ENCODE results near the gene SOWAHD.
"Not testable (repeated sequence)": the region's sequence is repeated elsewhere in the genome, so short reads cannot be mapped to it uniquely, and the experiment has no call there.

SOWAHD gene, protein sequence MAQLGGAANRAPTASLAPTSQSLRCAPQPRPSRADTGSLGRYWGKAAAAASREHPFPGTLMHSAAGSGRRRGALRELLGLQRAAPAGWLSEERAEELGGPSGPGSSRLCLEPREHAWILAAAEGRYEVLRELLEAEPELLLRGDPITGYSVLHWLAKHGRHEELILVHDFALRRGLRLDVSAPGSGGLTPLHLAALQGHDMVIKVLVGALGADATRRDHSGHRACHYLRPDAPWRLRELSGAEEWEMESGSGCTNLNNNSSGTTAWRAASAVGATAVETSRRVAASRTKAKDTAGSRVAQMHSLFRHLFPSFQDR

GRCh38 chrX:119757979-119758730, at the start of gene SOWAHD:
Gene SOWAHD, plus strand, starts transcription at chrX:119758588. Its CDS starts 80 bp downstream, at chrX:119758668.
- DNase-seq (ENCODE audit: low read depth), result no peak

GRCh38 chrX:119708936-119709335, 49.5 kb upstream of the SOWAHD start:
- no peak for DNase-seq (ENCODE audit: low read depth)

DNA sequence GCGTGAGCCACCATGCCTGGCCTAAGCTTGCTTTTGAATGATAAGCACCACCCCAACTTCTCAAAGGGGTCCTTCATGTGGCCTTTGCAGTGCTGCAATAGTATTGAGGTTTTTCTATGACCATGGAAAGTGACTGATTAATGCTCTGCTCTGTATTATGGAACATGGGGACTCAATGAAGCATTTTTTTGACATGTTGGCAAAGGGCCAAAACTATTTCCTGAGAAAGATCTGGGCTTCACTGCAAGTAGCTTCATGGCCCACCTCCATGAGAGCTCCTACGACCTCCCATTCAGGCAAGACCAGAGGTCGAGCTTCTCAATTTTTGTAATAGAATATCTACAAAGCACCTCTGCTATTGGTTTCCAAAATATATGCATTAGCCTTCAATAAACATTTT, 48.8 kb upstream of the SOWAHD start:
- DNase-seq (ENCODE audit: low read depth), result no peak

- DNase-seq (ENCODE audit: low read depth), result no peak
These were observed 36.9 kb upstream of the SOWAHD start for GRCh38 chrX:119721487-119721886.

- no peak for DNase-seq (ENCODE audit: low read depth)
These were observed 36.5 kb upstream of the SOWAHD start for GRCh38 chrX:119721926-119722325.

GRCh38 chrX:119726900-119727555, 31.4 kb upstream of the SOWAHD start:
- DNase-seq (ENCODE audit: low read depth), result no peak

DNA sequence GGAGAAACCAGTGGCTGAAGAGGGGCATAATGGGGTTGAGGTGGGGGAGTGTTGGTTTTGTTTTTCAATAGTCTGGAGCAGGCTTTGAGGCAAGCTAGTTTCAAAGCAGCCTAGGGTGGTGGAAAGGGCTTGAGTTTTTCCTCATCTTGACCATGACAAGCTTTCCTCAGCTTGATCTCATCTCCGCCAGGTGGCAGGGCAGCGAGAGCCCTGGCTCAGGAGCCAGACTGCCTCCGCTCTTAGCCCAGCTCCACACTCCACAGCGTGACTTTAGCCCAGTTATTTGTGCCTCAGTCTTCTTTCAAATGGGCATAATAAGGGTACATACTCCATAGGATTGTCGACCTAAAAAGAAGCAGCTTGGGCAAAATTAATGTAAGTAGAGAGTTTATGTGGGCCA, 29.9 kb upstream of the SOWAHD start:
- DNase-seq (ENCODE audit: low read depth), result no peak

DNA sequence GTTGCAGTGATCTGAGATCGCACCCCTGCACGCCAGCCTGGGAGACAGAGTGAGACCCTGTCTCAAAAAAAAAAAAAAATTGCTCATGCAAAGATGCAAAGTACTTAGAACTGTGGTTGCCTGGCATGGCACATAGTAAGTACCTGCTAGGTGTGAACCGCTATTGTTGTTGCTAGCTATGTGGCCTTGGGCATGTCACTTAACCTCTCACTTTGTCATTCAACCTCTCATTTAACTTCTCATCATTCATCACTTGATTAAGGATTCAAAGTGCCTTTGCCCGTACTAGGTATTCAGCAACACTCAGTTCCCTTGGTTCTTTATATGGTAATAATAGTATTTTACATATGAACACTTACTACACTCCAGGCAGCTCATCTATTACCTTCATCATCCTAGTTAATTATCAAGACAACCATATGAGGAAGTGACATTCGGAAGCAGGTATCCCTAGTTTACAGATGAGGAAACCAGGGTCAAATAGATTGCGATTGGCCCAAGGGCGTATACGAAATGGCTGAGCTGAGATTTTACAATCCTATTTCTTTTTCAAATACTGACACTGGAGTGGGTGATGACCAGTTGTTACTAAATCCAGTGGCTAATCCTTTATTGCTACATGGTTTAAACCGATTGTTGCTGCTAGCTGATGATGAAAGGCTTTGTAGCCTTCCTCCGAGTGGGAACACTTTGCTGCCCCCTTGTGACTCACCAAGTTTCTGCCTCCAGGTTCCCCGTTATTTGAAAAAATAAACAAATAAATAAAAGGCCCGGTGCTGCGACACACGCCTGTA, 28.8 kb upstream of the SOWAHD start:
- peak; percentile 19 for DNase-seq (ENCODE audit: low read depth)

- no peak for DNase-seq (ENCODE audit: low read depth)
These were observed 23.5 kb upstream of the SOWAHD start for GRCh38 chrX:119734897-119735339.

DNA sequence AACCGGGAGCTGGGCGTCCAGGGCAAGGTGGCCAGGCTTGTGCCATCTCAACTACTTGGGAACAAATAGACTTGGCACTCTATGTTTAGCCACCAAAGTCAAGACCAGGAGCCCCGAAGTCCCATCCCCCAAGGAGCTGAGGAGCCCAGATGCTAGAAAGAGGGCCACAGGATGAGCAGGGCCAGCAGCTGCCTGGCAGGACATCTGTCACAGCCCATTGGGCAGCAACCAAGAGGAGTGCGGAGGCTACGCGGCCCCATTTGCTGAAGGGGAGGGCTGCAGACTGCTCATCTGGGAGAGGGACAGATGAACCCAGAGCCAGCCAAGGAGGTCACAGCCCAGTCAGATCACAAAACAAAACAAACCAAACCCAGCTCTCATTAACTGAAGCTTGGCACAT, 22.9 kb upstream of the SOWAHD start:
- no peak for DNase-seq (ENCODE audit: low read depth)

DNA sequence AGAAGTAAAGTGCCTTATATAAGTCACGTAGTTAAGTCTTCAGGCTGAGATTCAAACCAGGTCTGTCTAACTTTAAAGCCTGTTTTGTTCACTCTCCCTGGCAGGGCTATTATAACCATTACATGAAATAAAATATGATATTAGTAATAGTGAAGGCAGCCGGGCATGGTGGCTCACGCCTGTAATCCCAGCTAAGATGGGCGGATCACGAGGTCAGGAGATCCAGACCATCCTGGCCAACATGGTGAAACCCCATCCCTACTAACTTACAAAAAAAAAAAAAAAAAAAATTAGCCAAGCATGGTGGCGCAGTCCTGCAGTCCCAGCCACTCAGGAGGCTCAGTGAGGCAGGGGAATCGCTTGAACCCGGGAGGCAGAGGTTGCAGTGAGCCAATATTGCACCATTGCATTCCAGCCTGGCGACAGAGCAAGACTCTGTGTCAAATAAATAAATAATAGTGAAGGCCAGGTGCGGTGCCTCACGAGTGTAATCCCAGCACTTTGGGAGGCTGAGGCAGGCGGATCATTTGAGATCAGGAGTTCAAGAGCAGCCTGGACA, 22.1 kb upstream of the SOWAHD start:
- no peak for DNase-seq (ENCODE audit: low read depth)

DNA sequence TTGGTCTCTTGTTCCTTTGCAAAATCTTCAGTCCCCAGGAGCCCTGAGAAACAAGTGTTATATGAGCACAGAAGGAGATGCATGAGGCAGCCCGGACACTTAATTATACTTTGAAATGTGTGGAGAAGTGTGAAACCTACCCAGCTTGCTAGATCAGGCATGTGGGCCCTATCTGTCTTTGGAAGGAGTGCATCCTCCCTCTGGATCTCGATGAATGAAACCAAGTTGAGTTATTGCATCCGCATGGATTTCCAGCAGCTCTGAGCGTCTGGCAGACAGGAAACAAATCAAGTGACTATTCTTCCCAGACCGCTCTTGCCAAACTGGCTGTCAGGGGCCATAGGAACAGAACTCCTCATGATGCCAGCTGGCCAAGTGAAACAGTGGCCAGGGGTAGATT, 19.6 kb upstream of the SOWAHD start:
- DNase-seq (ENCODE audit: low read depth), result no peak

DNA sequence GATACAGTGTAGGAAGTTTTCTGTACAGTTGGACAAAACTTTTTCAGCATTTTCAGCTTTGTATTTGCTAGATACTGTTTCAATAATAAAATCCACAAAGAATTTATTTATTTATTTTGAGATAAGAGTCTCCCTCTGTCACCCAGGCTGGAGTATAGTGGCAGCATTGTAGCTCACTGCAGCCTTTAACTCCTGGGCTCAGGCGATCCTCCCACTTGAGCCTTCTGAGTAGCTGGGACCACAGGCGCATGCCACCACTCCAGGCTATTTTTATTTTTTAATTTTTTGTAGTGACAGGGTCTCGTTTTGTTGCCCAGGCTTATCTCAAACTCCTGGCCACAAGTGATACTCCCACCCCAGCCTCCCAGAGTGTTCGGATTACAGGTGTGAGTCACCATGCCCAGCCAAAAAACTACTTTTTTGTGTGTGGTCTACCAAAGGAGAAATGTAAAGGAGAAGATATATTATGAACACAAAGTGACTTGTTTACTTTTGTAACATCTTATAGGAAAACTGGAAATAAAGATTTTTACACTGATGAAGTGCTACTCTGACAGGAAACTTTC, 13.0 kb upstream of the SOWAHD start:
- DNase-seq (ENCODE audit: low read depth), result no peak

GRCh38 chrX:119750131-119750530, 8.3 kb upstream of the SOWAHD start:
- DNase-seq (ENCODE audit: low read depth), result not testable (repeated sequence)

- DNase-seq (ENCODE audit: low read depth), result not testable (repeated sequence)
These were observed 7.6 kb upstream of the SOWAHD start for GRCh38 chrX:119750751-119751150.

DNA sequence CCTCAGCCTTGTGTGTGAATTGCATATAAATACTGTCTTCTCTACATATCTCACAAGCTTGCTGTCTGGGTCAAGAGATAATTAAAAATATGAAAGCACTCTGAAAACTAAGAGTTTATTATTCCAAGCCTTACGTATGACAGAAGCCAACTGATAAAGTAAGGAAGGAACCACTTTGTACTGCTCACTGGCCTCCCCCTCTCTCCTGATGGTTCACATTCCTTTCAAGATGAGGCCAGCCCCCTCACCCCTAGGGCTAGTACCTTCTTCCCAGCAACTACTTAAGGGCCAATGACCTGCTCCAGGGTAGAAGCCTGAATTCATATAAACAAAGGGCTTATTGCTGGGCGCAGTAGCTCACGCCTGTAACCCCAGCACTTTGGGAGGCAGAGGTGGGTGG, 5.4 kb upstream of the SOWAHD start:
- no peak for DNase-seq (ENCODE audit: low read depth)

GRCh38 chrX:119753639-119754257, 4.6 kb upstream of the SOWAHD start:
- DNase-seq (ENCODE audit: low read depth), result no peak

DNA sequence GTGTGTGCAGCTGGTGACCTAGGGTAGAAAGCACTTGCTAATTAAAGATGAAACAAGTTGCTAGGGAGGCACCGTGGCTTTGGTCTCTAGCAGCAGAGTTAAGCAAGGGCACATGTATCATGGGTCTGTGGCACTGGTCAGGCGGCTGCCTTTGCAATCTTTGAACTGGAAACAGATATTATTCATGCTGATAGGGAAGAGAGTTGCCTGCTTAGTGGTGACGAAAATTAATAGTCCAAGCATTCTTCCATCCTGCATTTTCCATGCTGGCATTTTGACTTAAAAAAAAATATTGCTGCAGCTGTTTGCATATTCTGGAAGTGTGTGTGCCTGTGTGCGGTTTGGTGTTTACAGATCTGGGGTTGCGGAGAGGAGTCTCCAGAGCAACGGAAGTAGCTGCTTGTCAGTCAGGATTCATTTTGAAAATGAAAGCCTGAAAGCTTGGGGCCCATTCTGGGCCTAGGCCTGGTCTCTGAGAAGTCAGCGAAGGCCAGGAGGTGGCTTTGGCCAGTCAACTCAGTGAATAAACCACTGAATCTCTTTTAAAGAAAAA, 2.3 kb upstream of the SOWAHD start:
- no peak for DNase-seq (ENCODE audit: low read depth)

- DNase-seq (ENCODE audit: low read depth), result no peak
These were observed 1.3 kb upstream of the SOWAHD start for GRCh38 chrX:119756926-119757635.

GRCh38 chrX:119757646-119757978, 776 bp upstream of the SOWAHD start:
- no peak for DNase-seq (ENCODE audit: low read depth)
